Tibial nerve (tissue), 3 donors: ENCODE results near the gene KIAA1217.

ENCODE experiments used
- POLR2A ChIP-seq, 2 donors: fragments of 450-650 bp; IDR thresholded peaks; one replicate each; pipeline ENCODE4 v1.6.1; 2017; ENCODE audit warnings: antibody characterized with exemption in 2 of 2, mild to moderate bottlenecking in 2 of 2, moderate library complexity in 2 of 2
- TF ChIP-seq, protein P1 (sequence below), 5 experiments: fragments of 200-600 bp in 3 of 5; fragments of 450-650 bp in 2 of 5; sonication (generic) in 3 of 5; IDR thresholded peaks; one replicate each; pipeline ENCODE4 v1.5.1; 2016 to 2019; ENCODE audit warnings: antibody characterized with exemption in 5 of 5, mild to moderate bottlenecking in 3 of 5, moderate library complexity in 2 of 5

DNA sequence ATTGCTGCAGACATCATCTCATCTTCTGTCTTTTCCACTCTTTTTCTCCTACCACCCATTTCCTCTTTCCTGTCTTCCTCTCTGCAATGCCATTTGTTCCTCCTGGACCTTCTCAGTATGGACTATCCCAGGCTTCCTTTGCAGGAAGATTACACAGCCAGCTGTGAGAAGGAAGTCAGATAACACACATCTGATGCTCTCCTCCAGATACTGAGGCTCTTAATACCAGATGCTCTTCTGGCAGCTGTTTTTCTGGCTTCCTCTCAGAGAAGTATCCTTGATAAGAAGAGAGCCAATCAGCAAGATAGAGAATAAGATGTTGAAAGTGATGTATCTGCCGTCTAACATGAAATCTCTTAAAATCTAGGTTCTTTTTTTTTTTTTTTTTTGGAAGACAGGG, 14.4 kb downstream of the KIAA1217 start:
- TF ChIP-seq, protein P1, sequence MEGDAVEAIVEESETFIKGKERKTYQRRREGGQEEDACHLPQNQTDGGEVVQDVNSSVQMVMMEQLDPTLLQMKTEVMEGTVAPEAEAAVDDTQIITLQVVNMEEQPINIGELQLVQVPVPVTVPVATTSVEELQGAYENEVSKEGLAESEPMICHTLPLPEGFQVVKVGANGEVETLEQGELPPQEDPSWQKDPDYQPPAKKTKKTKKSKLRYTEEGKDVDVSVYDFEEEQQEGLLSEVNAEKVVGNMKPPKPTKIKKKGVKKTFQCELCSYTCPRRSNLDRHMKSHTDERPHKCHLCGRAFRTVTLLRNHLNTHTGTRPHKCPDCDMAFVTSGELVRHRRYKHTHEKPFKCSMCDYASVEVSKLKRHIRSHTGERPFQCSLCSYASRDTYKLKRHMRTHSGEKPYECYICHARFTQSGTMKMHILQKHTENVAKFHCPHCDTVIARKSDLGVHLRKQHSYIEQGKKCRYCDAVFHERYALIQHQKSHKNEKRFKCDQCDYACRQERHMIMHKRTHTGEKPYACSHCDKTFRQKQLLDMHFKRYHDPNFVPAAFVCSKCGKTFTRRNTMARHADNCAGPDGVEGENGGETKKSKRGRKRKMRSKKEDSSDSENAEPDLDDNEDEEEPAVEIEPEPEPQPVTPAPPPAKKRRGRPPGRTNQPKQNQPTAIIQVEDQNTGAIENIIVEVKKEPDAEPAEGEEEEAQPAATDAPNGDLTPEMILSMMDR (IDR thresholded peaks at IDR 0.05), result no peak
- TF ChIP-seq POLR2A (IDR thresholded peaks at IDR 0.05), result no peak
